Vagina (tissue), 2 donors: ENCODE results near the gene SGCD. TPM values are rescaled to one million over a fixed set of nuclear protein-coding genes. Genes with fewer than 3 reads are reported as not detected.

ENCODE experiments used
- DNase-seq, 2 donors: peaks; one replicate each; pipeline ENCODE4 v3.0.0-alpha.2; 2017; ENCODE audit errors: extremely low spot score in 2 of 2
- H3K27ac ChIP-seq: fragments of 200-600 bp; sonication (generic); one replicate; pipeline ENCODE4 v1.5.1; 2019
- H3K27me3 ChIP-seq: fragments of 200-600 bp; sonication (generic); one replicate; pipeline ENCODE4 v1.5.1; 2019
- H3K36me3 ChIP-seq, 2 donors: fragments of 200-600 bp; sonication (generic); one replicate each; pipeline ENCODE4 v1.5.1; 2017 to 2019
- H3K4me1 ChIP-seq: fragments of 200-600 bp; sonication (generic); one replicate; pipeline ENCODE4 v1.5.1; 2019
- H3K4me3 ChIP-seq, 2 donors: fragments of 200-600 bp; sonication (generic); 1 replicate in 1 of 2; 2 replicates in 1 of 2; pipeline ENCODE4 v1.5.1; 2016 to 2019
- H3K9me3 ChIP-seq: fragments of 200-600 bp; sonication (generic); one replicate; pipeline ENCODE4 v1.5.1; 2019
- POLR2A ChIP-seq, 2 donors: fragments of 450-650 bp; IDR thresholded peaks; one replicate each; pipeline ENCODE4 v1.6.1; 2017; ENCODE audit warnings: antibody characterized with exemption in 2 of 2, mild to moderate bottlenecking in 2 of 2, moderate library complexity in 2 of 2
- POLR2AphosphoS5 ChIP-seq, 2 donors: sonication (generic); formaldehyde crosslinking; IDR thresholded peaks; one replicate each; pipeline ENCODE4 v1.9.0; 2017; ENCODE audit warnings: antibody characterized with exemption in 2 of 2, mild to moderate bottlenecking in 2 of 2, low read depth in 1 of 2; ENCODE audit not compliant: insufficient read depth in 1 of 2
- intact Hi-C: fragments of 100-400 bp; cut with DNase I; formaldehyde crosslinking; loops from one replicate; pipeline ENCODE4 v1.15.1; 2023
- total RNA-seq: library from RNA; depleted of rRNA; stranded (reverse); fragments of >200 nt; gene quantifications from one replicate; pipeline ENCODE4 v1.2.3, GENCODE V29; 2016
- TF ChIP-seq, protein P1 (sequence below), 3 experiments: fragments of 450-650 bp in 2 of 3; fragments of 200-600 bp in 1 of 3; sonication (generic) in 1 of 3; IDR thresholded peaks; one replicate each; pipeline ENCODE4 v1.5.1; 2017 to 2019; ENCODE audit warnings: antibody characterized with exemption in 3 of 3, mild to moderate bottlenecking in 2 of 3, moderate library complexity in 2 of 3

Gene SGCD
- total RNA-seq, 1 donor from 2014 or later: 6.9 TPM

- H3K4me1 ChIP-seq: no peaks in the 10 kb centered on the region
- H3K4me3 ChIP-seq: no peak overlapping the region
- no peaks in the 10 kb centered on the region for H3K27me3 ChIP-seq
- no peak overlapping the region for H3K27ac ChIP-seq
- no peak for DNase-seq
- no peaks in the 10 kb centered on the region for H3K36me3 ChIP-seq
- intact Hi-C loops: no loop called here
- H3K9me3 ChIP-seq: no peaks in the 10 kb centered on the region
- TF ChIP-seq POLR2A (IDR thresholded peaks at IDR 0.05) (no peak), POLR2AphosphoS5 (IDR thresholded peaks at IDR 0.05; ENCODE audit: insufficient read depth in 1 of 2, low read depth in 1 of 2) (no peak)
- TF ChIP-seq, protein P1, sequence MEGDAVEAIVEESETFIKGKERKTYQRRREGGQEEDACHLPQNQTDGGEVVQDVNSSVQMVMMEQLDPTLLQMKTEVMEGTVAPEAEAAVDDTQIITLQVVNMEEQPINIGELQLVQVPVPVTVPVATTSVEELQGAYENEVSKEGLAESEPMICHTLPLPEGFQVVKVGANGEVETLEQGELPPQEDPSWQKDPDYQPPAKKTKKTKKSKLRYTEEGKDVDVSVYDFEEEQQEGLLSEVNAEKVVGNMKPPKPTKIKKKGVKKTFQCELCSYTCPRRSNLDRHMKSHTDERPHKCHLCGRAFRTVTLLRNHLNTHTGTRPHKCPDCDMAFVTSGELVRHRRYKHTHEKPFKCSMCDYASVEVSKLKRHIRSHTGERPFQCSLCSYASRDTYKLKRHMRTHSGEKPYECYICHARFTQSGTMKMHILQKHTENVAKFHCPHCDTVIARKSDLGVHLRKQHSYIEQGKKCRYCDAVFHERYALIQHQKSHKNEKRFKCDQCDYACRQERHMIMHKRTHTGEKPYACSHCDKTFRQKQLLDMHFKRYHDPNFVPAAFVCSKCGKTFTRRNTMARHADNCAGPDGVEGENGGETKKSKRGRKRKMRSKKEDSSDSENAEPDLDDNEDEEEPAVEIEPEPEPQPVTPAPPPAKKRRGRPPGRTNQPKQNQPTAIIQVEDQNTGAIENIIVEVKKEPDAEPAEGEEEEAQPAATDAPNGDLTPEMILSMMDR (IDR thresholded peaks at IDR 0.05): no peak
Observed at GRCh38 chr5:156527611-156528010, 200.6 kb downstream of the SGCD start.

- Histone ChIP-seq H3K9me3 (no peaks in the 10 kb centered on the region), H3K27ac (no peak overlapping the region), H3K36me3 (no peaks in the 10 kb centered on the region), H3K4me3 (no peak overlapping the region), H3K27me3 (no peaks in the 10 kb centered on the region), H3K4me1 (no peaks in the 10 kb centered on the region)
- TF ChIP-seq, protein P1 (IDR thresholded peaks at IDR 0.05): no peak
- TF ChIP-seq POLR2A (IDR thresholded peaks at IDR 0.05) (no peak), POLR2AphosphoS5 (IDR thresholded peaks at IDR 0.05; ENCODE audit: insufficient read depth in 1 of 2, low read depth in 1 of 2) (no peak)
- no peak for DNase-seq
- intact Hi-C loops: no loop called here
Observed at GRCh38 chr5:156528673-156529072, 201.7 kb downstream of the SGCD start.

GRCh38 chr5:156529892-156530291, 202.9 kb downstream of the SGCD start:
- no peak overlapping the region for H3K4me3 ChIP-seq
- intact Hi-C loops: no loop called here
- TF ChIP-seq, protein P1 (IDR thresholded peaks at IDR 0.05): no peak
- H3K27ac ChIP-seq: no peak overlapping the region
- H3K27me3 ChIP-seq: no peaks in the 10 kb centered on the region
- no peaks in the 10 kb centered on the region for H3K36me3 ChIP-seq
- H3K9me3 ChIP-seq: no peaks in the 10 kb centered on the region
- H3K4me1 ChIP-seq: no peaks in the 10 kb centered on the region
- DNase-seq: no peak

GRCh38 chr5:156531199-156531598, 204.2 kb downstream of the SGCD start:
- no peak for DNase-seq
- Histone ChIP-seq H3K27me3 (no peaks in the 10 kb centered on the region), H3K4me1 (no peaks in the 10 kb centered on the region), H3K4me3 (no peak overlapping the region), H3K36me3 (no peaks in the 10 kb centered on the region), H3K27ac (no peak overlapping the region), H3K9me3 (no peaks in the 10 kb centered on the region)
- TF ChIP-seq, protein P1 (IDR thresholded peaks at IDR 0.05): no peak
- TF ChIP-seq POLR2AphosphoS5 (IDR thresholded peaks at IDR 0.05; ENCODE audit: insufficient read depth in 1 of 2, low read depth in 1 of 2) (no peak), POLR2A (IDR thresholded peaks at IDR 0.05) (no peak)
- intact Hi-C loops: no loop called here

DNA sequence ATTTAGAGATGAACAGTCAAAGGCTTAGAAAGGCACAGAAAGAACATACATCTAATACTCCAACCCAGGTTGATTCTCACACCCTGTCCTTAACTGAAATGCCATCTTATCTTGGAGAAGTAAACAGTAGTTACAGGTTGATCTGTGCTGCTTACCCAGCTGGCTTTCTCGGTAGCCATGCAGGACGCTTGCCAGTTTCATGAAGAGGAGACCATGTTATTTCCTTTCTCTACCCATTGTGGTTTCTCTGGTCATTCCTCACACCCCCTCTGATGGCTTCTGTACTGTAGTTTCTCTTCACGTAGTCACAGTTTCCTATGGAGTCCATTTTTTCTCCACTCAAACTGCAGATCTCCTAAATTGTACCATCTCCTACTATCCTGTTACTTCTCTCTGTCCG, 206.0 kb downstream of the SGCD start:
- intact Hi-C loops: no loop called here
- TF ChIP-seq POLR2AphosphoS5 (IDR thresholded peaks at IDR 0.05; ENCODE audit: insufficient read depth in 1 of 2, low read depth in 1 of 2): no peak
- TF ChIP-seq, protein P1 (IDR thresholded peaks at IDR 0.05): no peak
- no peak for TF ChIP-seq POLR2A (IDR thresholded peaks at IDR 0.05)
- Histone ChIP-seq H3K9me3 (no peaks in the 10 kb centered on the region), H3K4me3 (no peak overlapping the region), H3K4me1 (no peaks in the 10 kb centered on the region), H3K27ac (no peak overlapping the region), H3K27me3 (no peaks in the 10 kb centered on the region), H3K36me3 (no peaks in the 10 kb centered on the region)
- no peak for DNase-seq
